ENCODE data around the gene KRT32. TPM values are rescaled to one million over a fixed set of nuclear protein-coding genes. Genes with fewer than 3 reads are reported as not detected.

The KRT32 gene
- total and polyA plus RNA-seq, 3 donors from 2014 or later: 0.19 TPM; not detected in 2

- intact Hi-C loops (cut with DNase I; ENCODE audit: low total_unique reads): no loop called here
- no peaks in the 10 kb centered on the region for H3K27me3 ChIP-seq
- H3K4me3 ChIP-seq: no peak overlapping the region
- H3K36me3 ChIP-seq (ENCODE audit: low read depth, missing control alignments): no peaks in the 10 kb centered on the region
- no peaks in the 10 kb centered on the region for H3K4me1 ChIP-seq
- H3K9me3 ChIP-seq: no peaks in the 10 kb centered on the region
- 73 to 89% methylated on average over 4 to 5 of the region's 5 CpGs for WGBS, 2 donors
- TF ChIP-seq CTCF (IDR thresholded peaks at IDR 0.05) (no peak), POLR2A (IDR thresholded peaks at IDR 0.05) (no peak)
- no peak for DNase-seq
- H3K27ac ChIP-seq: no peak overlapping the region
These were observed 27.8 kb downstream of the KRT32 start for GRCh38 chr17:41439375-41439774.

- WGBS, 2 donors: 92 to 94% methylated on average over 3 to 9 of the region's 9 CpGs
- no peaks in the 10 kb centered on the region for H3K4me1 ChIP-seq
These were observed 29.4 kb downstream of the KRT32 start for GRCh38 chr17:41437769-41438168.

GRCh38 chr17:41437254-41437653 is 29.9 kb downstream of the KRT32 start:
- TF ChIP-seq POLR2A (IDR thresholded peaks at IDR 0.05) (no peak), CTCF (IDR thresholded peaks at IDR 0.05) (no peak)
- intact Hi-C loops (cut with DNase I; ENCODE audit: low total_unique reads): no loop called here

More at GRCh38 chr17:41437769-41438168, 29.4 kb downstream of the KRT32 start:
- Histone ChIP-seq H3K4me3 (no peak overlapping the region), H3K9me3 (no peaks in the 10 kb centered on the region), H3K27me3 (no peaks in the 10 kb centered on the region), H3K36me3 (ENCODE audit: low read depth, missing control alignments) (no peaks in the 10 kb centered on the region), H3K27ac (no peak overlapping the region)
- DNase-seq: no peak
- intact Hi-C loops (cut with DNase I; ENCODE audit: low total_unique reads): no loop called here
- TF ChIP-seq CTCF (IDR thresholded peaks at IDR 0.05): no peak
- TF ChIP-seq POLR2A (IDR thresholded peaks at IDR 0.05): no peak

GRCh38 chr17:41434415-41434814 is 32.8 kb downstream of the KRT32 start:
- intact Hi-C loops (cut with DNase I; ENCODE audit: low total_unique reads): no loop called here
- WGBS, 2 donors: 40 to 48% methylated on average over 5 of the region's 5 CpGs
- Histone ChIP-seq H3K27me3 (no peaks in the 10 kb centered on the region), H3K4me1 (no peaks in the 10 kb centered on the region), H3K4me3 (no peak overlapping the region), H3K9me3 (no peaks in the 10 kb centered on the region), H3K36me3 (ENCODE audit: low read depth, missing control alignments) (no peaks in the 10 kb centered on the region), H3K27ac (no peak overlapping the region)
- TF ChIP-seq POLR2A (IDR thresholded peaks at IDR 0.05) (no peak), CTCF (IDR thresholded peaks at IDR 0.05) (no peak)
- no peak for DNase-seq

More at GRCh38 chr17:41437254-41437653, 29.9 kb downstream of the KRT32 start:
- H3K27ac ChIP-seq: no peak overlapping the region
- 78 to 94% methylated on average over 6 to 7 of the region's 7 CpGs for WGBS, 2 donors
- H3K4me1 ChIP-seq: no peaks in the 10 kb centered on the region
- H3K36me3 ChIP-seq (ENCODE audit: low read depth, missing control alignments): no peaks in the 10 kb centered on the region
- H3K4me3 ChIP-seq: no peak overlapping the region
- H3K9me3 ChIP-seq: no peaks in the 10 kb centered on the region
- H3K27me3 ChIP-seq: no peaks in the 10 kb centered on the region
- DNase-seq: no peak

GRCh38 chr17:41434005-41434404 is 33.2 kb downstream of the KRT32 start:
- WGBS, 2 donors: 42 to 52% methylated on average over 4 of the region's 4 CpGs
- no peak overlapping the region for H3K4me3 ChIP-seq
- no peaks in the 10 kb centered on the region for H3K27me3 ChIP-seq
- H3K36me3 ChIP-seq (ENCODE audit: low read depth, missing control alignments): no peaks in the 10 kb centered on the region
- TF ChIP-seq POLR2A (IDR thresholded peaks at IDR 0.05) (no peak), CTCF (IDR thresholded peaks at IDR 0.05) (no peak)
- DNase-seq: no peak
- no peaks in the 10 kb centered on the region for H3K9me3 ChIP-seq
- H3K4me1 ChIP-seq: no peaks in the 10 kb centered on the region
- intact Hi-C loops (cut with DNase I; ENCODE audit: low total_unique reads): no loop called here
- H3K27ac ChIP-seq: no peak overlapping the region
